Ascending aorta (tissue), 2 donors: ENCODE data around the gene EDIL3. TPM values are rescaled to one million over a fixed set of nuclear protein-coding genes. Genes with fewer than 3 reads are reported as not detected.
A peak's percentile ranks its signal among the peaks of the same experiment; 100 is the strongest.

ENCODE experiments used
- DNase-seq, 2 donors: peaks; one replicate each; pipeline ENCODE4 v3.0.0-alpha.2; 2019; ENCODE audit warnings: low spot score in 2 of 2
- H3K27ac ChIP-seq, 2 donors: fragments of 200-600 bp; sonication (generic); one replicate each; pipeline ENCODE4 v1.5.1; 2016 to 2017; ENCODE audit warnings: mild to moderate bottlenecking in 1 of 2
- H3K27me3 ChIP-seq: fragments of 200-600 bp; sonication (generic); one replicate; pipeline ENCODE4 v1.5.1; 2017
- H3K36me3 ChIP-seq, 2 donors: fragments of 200-600 bp; sonication (generic); one replicate each; pipeline ENCODE4 v1.5.1; 2016
- H3K4me1 ChIP-seq, 2 donors: fragments of 200-600 bp; sonication (generic); one replicate each; pipeline ENCODE4 v1.5.1; 2016 to 2017; ENCODE audit warnings: mild to moderate bottlenecking in 1 of 2
- H3K4me3 ChIP-seq, 2 donors: fragments of 200-600 bp; sonication (generic); one replicate each; pipeline ENCODE4 v1.5.1; 2016 to 2017; ENCODE audit warnings: mild to moderate bottlenecking in 1 of 2
- H3K9me3 ChIP-seq, 2 donors: fragments of 200-600 bp; sonication (generic); one replicate each; pipeline ENCODE4 v1.5.1; 2016
- intact Hi-C: fragments of 100-400 bp; cut with DNase I; formaldehyde crosslinking; loops from one replicate; pipeline ENCODE4 v1.15.1; 2023
- total RNA-seq: library from RNA; depleted of rRNA; stranded (reverse); fragments of >200 nt; gene quantifications from one replicate; pipeline ENCODE4 v1.1.0, GENCODE V29; 2016
- TF ChIP-seq, protein P1 (sequence below), 3 experiments: fragments of 200-600 bp in 2 of 3; fragments of 450-650 bp in 1 of 3; sonication (generic) in 2 of 3; IDR thresholded peaks; one replicate each; pipeline ENCODE4 v1.5.1; 2016 to 2019; ENCODE audit warnings: antibody characterized with exemption in 3 of 3, mild to moderate bottlenecking in 1 of 3, moderate library complexity in 1 of 3

The EDIL3 gene
- total RNA-seq, 1 donor from 2014 or later, result 68.1 TPM

DNA sequence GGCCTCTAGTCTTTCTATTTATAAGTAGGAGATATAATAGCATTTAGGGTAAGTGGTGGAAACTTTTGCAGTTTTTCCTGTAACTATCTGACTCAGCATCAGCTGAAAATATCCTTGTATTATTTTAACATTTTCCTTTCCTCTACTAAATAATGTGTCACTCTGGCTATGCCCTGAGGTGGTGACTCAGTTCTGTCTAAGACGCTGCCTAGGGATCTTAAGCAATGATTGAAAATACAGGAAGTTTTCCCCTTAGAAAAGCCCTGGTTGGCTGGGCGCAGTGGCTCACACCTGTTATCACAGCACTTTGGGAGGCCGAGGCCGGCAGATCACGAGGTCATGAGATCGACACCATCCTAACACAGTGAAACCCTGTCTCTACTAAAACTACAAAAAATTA, 9.3 kb upstream of the EDIL3 start:
- H3K27ac ChIP-seq, result peak overlapping the region; percentile 74 to 83
- peak in 1 of 2 donors; percentile 84 for DNase-seq

GRCh38 chr5:84392836-84393235, 8.2 kb upstream of the EDIL3 start:
- DNase-seq, result no peak
- peaks cover 0 to 10% of the 10 kb centered on the region in 2 donors for H3K4me1 ChIP-seq
- intact Hi-C loops, result loop anchor here (5.0 kb wide), 1 partner anchor 566 kb away; no protein-coding TSS in a partner anchor
- H3K27me3 ChIP-seq, result no peaks in the 10 kb centered on the region
- H3K36me3 ChIP-seq, result no peaks in the 10 kb centered on the region
- no peaks in the 10 kb centered on the region for H3K9me3 ChIP-seq
- H3K27ac ChIP-seq, result peak overlapping the region in 1 of 2 donors; percentile 52
- TF ChIP-seq, protein P1, sequence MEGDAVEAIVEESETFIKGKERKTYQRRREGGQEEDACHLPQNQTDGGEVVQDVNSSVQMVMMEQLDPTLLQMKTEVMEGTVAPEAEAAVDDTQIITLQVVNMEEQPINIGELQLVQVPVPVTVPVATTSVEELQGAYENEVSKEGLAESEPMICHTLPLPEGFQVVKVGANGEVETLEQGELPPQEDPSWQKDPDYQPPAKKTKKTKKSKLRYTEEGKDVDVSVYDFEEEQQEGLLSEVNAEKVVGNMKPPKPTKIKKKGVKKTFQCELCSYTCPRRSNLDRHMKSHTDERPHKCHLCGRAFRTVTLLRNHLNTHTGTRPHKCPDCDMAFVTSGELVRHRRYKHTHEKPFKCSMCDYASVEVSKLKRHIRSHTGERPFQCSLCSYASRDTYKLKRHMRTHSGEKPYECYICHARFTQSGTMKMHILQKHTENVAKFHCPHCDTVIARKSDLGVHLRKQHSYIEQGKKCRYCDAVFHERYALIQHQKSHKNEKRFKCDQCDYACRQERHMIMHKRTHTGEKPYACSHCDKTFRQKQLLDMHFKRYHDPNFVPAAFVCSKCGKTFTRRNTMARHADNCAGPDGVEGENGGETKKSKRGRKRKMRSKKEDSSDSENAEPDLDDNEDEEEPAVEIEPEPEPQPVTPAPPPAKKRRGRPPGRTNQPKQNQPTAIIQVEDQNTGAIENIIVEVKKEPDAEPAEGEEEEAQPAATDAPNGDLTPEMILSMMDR (IDR thresholded peaks at IDR 0.05), result no peak
- no peak overlapping the region for H3K4me3 ChIP-seq

More for the DNA sequence above, 9.3 kb upstream of the EDIL3 start:
- TF ChIP-seq, protein P1 (IDR thresholded peaks at IDR 0.05), result peak in 1 of 3 experiments; percentile 37
- intact Hi-C loops, result loop anchor here (5.0 kb wide), 1 partner anchor 567 kb away; no protein-coding TSS in a partner anchor
- no peak overlapping the region for H3K4me3 ChIP-seq
- H3K36me3 ChIP-seq, result no peaks in the 10 kb centered on the region
- H3K4me1 ChIP-seq, result peaks cover 0 to 10% of the 10 kb centered on the region in 2 donors
- H3K9me3 ChIP-seq, result no peaks in the 10 kb centered on the region
- no peaks in the 10 kb centered on the region for H3K27me3 ChIP-seq

DNA sequence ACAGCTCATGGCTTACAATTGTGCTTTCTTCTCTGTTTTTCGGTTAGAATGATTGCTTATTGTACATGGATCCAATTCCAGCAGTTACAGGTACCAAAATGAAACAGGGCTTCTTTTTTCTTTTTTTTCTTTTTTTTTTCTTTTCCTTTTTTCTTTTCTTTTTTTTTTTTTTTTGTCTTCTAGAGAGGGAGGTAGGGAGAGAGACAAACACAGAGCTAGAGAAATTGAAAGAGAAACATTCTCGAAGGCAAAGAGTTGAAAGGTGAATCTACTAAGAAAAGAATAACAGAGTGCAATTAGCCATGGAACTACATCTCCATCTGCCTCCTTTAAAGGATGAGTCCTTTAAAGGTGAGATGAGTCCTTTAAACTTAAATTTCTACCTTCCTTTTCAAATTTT, 1.0 kb upstream of the EDIL3 start:
- H3K27me3 ChIP-seq, result no peaks in the 10 kb centered on the region
- no peaks in the 10 kb centered on the region for H3K36me3 ChIP-seq
- peaks cover 0 to 2% of the 10 kb centered on the region in 2 donors for H3K4me1 ChIP-seq
- peak overlapping the region; percentile 60 to 88 for H3K4me3 ChIP-seq
- no peaks in the 10 kb centered on the region for H3K9me3 ChIP-seq
- H3K27ac ChIP-seq, result peak overlapping the region; percentile 90 to 94
- intact Hi-C loops, result loop anchor here (10.0 kb wide), 2 partner anchors 461 to 831 kb away; no protein-coding TSS in a partner anchor
- TF ChIP-seq, protein P1 (IDR thresholded peaks at IDR 0.05), result no peak
- no peak for DNase-seq

- peak overlapping the region; percentile 90 to 94 for H3K27ac ChIP-seq
- intact Hi-C loops, result loop anchor here (1.0 to 10.0 kb wide), 5 partner anchors 94 to 829 kb away; partner anchors contain the start of gene HAPLN1
- TF ChIP-seq, protein P1 (IDR thresholded peaks at IDR 0.05), result no peak
- H3K4me3 ChIP-seq, result peak overlapping the region; percentile 60 to 88
- DNase-seq, result peak in 1 of 2 donors; percentile 71
- H3K4me1 ChIP-seq, result peaks cover 0 to 7% of the 10 kb centered on the region in 2 donors
- no peaks in the 10 kb centered on the region for H3K9me3 ChIP-seq
- H3K36me3 ChIP-seq, result no peaks in the 10 kb centered on the region
- H3K27me3 ChIP-seq, result no peaks in the 10 kb centered on the region
These were observed 670 bp downstream of the EDIL3 start for GRCh38 chr5:84383816-84384603.

- peak overlapping the region; percentile 90 to 94 for H3K27ac ChIP-seq
- H3K4me3 ChIP-seq, result peak overlapping the region; percentile 60 to 88
- H3K27me3 ChIP-seq, result no peaks in the 10 kb centered on the region
- TF ChIP-seq, protein P1 (IDR thresholded peaks at IDR 0.05), result no peak
- H3K36me3 ChIP-seq, result no peaks in the 10 kb centered on the region
- no peaks in the 10 kb centered on the region for H3K9me3 ChIP-seq
- intact Hi-C loops, result loop anchor here (1.0 to 10.0 kb wide), 5 partner anchors 93 to 829 kb away; partner anchors contain the start of gene HAPLN1
- H3K4me1 ChIP-seq, result peaks cover 0 to 8% of the 10 kb centered on the region in 2 donors
- no peak for DNase-seq
These were observed 1.3 kb downstream of the EDIL3 start for GRCh38 chr5:84383296-84383815.
